K562 (cell line): ENCODE data around the gene ARL13A. TPM values are rescaled to one million over a fixed set of nuclear protein-coding genes. Genes with fewer than 3 reads are reported as not detected.

Experiments
- ATAC-seq: fragments of 200-7000 bp; cut with Tn5 transposase; 3 replicates; pipeline ENCODE4 v1.9.1; 2020; ENCODE audit warnings: moderate library complexity
- BruUV-seq: library from RNA; stranded (reverse); fragments of 400-500 nt; replicated peaks from 2 replicates; lab custom pipeline; 2021; lab: Mats Ljungman, UMichigan
- CTCF ChIA-PET: fragments of 300-600 bp; formaldehyde crosslinking; extraction: SDS; loops from one replicate; lab custom pipeline; 2021; ENCODE audit warnings: low intra/inter-chr PET ratio; lab: Yijun Ruan, JAX
- POLR2A ChIA-PET: fragments of 300-600, 350-650 bp; sonication (Branson Sonifier 250); formaldehyde crosslinking; extraction: SDS; loops from one replicate; lab custom pipeline; 2021; ENCODE audit warnings: antibody characterized with exemption, inconsistent platforms; lab: Yijun Ruan, JAX
- DNase-seq, 4 experiments: peaks; one replicate each; pipeline versions ENCODE4 v3.0.0 to v3.0.0-alpha.2; 2011 to 2018; ENCODE audit warnings: low spot score in 3 of 4, mixed read lengths in 3 of 4; ENCODE audit errors: extremely low read depth in 1 of 4
- FAIRE-seq: peaks from 2 replicates; lab custom pipeline; 2011; peaks lifted over from hg19 to GRCh38; lab: Jason Lieb, UNC
- H2AFZ ChIP-seq: 2 replicates; pipeline ENCODE4 v1.6.0; 2011; ENCODE audit warnings: low read depth, low read length, control low read depth, inconsistent platforms
- H3K27ac ChIP-seq: fragments of 200-600 bp; 3 replicates; pipeline ENCODE4 v1.8.0; 2011; ENCODE audit warnings: low read depth, mild to moderate bottlenecking, control low read depth, inconsistent platforms, low read length, moderate library complexity, mixed read lengths; ENCODE audit errors: extremely low read depth
- H3K27me3 ChIP-seq, 2 experiments: fragments of 300-600 bp in 1 of 2; 2 replicates in 1 of 2; 3 replicates in 1 of 2; pipeline versions ENCODE4 v1.6.0 to v1.8.0; 2011; ENCODE audit warnings: inconsistent platforms in 2 of 2, low read length in 2 of 2, mild to moderate bottlenecking in 1 of 2, mixed read lengths in 1 of 2, moderate library complexity in 1 of 2; ENCODE audit not compliant: control insufficient read depth in 2 of 2, insufficient read depth in 2 of 2
- H3K36me3 ChIP-seq: fragments of 300-600 bp; 3 replicates; pipeline ENCODE4 v1.8.0; 2011; ENCODE audit warnings: mild to moderate bottlenecking, low read length, inconsistent platforms; ENCODE audit not compliant: control insufficient read depth, insufficient read depth
- H3K4me1 ChIP-seq, 2 experiments: fragments of 200-600 bp in 1 of 2; replicated peaks in 1 of 2; 2 replicates in 1 of 2; 3 replicates in 1 of 2; pipeline versions ENCODE4 v1.5.1 to v1.8.0; 2011; ENCODE audit warnings: inconsistent platforms in 2 of 2, low read length in 2 of 2, mild to moderate bottlenecking in 1 of 2, mixed read lengths in 1 of 2, moderate library complexity in 1 of 2; ENCODE audit not compliant: control insufficient read depth in 2 of 2, insufficient read depth in 2 of 2
- H3K4me2 ChIP-seq: 2 replicates; pipeline ENCODE4 v1.6.1; 2011; ENCODE audit warnings: low read length, control low read depth, inconsistent platforms, mixed read lengths; ENCODE audit not compliant: insufficient read depth
- H3K4me3 ChIP-seq: fragments of 200-600 bp; sonication (generic), shearing (Covaris generic); 2 replicates; pipeline ENCODE4 v1.5.1; 2016; ENCODE audit warnings: control low read depth, inconsistent platforms
- H3K79me2 ChIP-seq: fragments of 200-600 bp; 3 replicates; pipeline ENCODE4 v1.8.0; 2011; ENCODE audit warnings: low read length, inconsistent platforms; ENCODE audit not compliant: control insufficient read depth, insufficient read depth
- H3K9ac ChIP-seq, 2 experiments: 2 replicates each; pipeline versions ENCODE4 v1.6.0 to v1.6.1; 2011; ENCODE audit warnings: low read depth in 2 of 2, low read length in 2 of 2, control low read depth in 1 of 2, inconsistent platforms in 1 of 2, mild to moderate bottlenecking in 1 of 2, mixed read lengths in 1 of 2; ENCODE audit not compliant: insufficient read depth in 1 of 2
- H3K9me1 ChIP-seq: one replicate; pipeline ENCODE4 v1.6.0; 2011; ENCODE audit warnings: inconsistent platforms, mild to moderate bottlenecking, low read length, moderate library complexity; ENCODE audit not compliant: control insufficient read depth, insufficient read depth
- H3K9me3 ChIP-seq: replicated peaks from 2 replicates; pipeline ENCODE4 v1.5.1; 2011; ENCODE audit warnings: low read depth, low read length, inconsistent platforms; ENCODE audit not compliant: control insufficient read depth, insufficient read depth
- H4K20me1 ChIP-seq: replicated peaks from 2 replicates; pipeline ENCODE4 v1.6.1; 2011; ENCODE audit warnings: low read length, inconsistent platforms, mixed read lengths; ENCODE audit not compliant: control insufficient read depth, insufficient read depth
- ARID2 ChIP-seq: fragments of 450-650 bp; IDR thresholded peaks from 2 replicates; pipeline ENCODE4 v1.6.1; 2017; ENCODE audit warnings: antibody characterized with exemption, mild to moderate bottlenecking
- BCOR ChIP-seq: fragments of 450-650 bp; IDR thresholded peaks from 2 replicates; pipeline ENCODE4 v1.6.1; 2016
- EGR1 ChIP-seq: fragments of 450-650 bp; conservative IDR thresholded peaks from 2 replicates; pipeline ENCODE4 v1.6.1; 2017; ENCODE audit warnings: mild to moderate bottlenecking
- GATA2 ChIP-seq: sonication (generic); formaldehyde crosslinking; IDR thresholded peaks from 2 replicates; pipeline ENCODE4 v1.4.0; 2020; ENCODE audit warnings: mild to moderate bottlenecking, missing genetic modification reagents
- KAT7 ChIP-seq: sonication (generic); formaldehyde crosslinking; IDR thresholded peaks from 2 replicates; pipeline ENCODE4 v1.8.0; 2022; ENCODE audit warnings: missing genetic modification reagents, mild to moderate bottlenecking, borderline replicate concordance
- MTA2 ChIP-seq: fragments of 450-650 bp; IDR thresholded peaks from 2 replicates; pipeline ENCODE4 v1.6.1; 2016; ENCODE audit warnings: low read depth
- MYBL2 ChIP-seq, 2 experiments: fragments of 450-650 bp in 1 of 2; sonication (generic) in 1 of 2; formaldehyde crosslinking in 1 of 2; IDR thresholded peaks; 2 replicates each; pipeline versions ENCODE4 v1.6.1 to v1.8.1; 2017 to 2022; ENCODE audit warnings: borderline replicate concordance in 1 of 2, inconsistent platforms in 1 of 2, low read depth in 1 of 2, mild to moderate bottlenecking in 1 of 2, missing genetic modification reagents in 1 of 2, moderate library complexity in 1 of 2
- MYC ChIP-seq, 2 experiments: fragments of 250-450 bp in 1 of 2; sonication (Bioruptor Pico) in 1 of 2; IDR thresholded peaks; 2 replicates each; pipeline versions ENCODE4 v1.5.1 to v1.6.1; 2012 to 2021; ENCODE audit warnings: low read depth in 2 of 2, borderline replicate concordance in 1 of 2, improper control_type of control experiment in 1 of 2, low read length in 1 of 2, mild to moderate bottlenecking in 1 of 2, moderate library complexity in 1 of 2
- SIN3B ChIP-seq: fragments of 450-650 bp; IDR thresholded peaks from 2 replicates; pipeline ENCODE4 v1.6.1; 2017; ENCODE audit warnings: low read depth, mild to moderate bottlenecking, moderate library complexity
- SLC30A9 ChIP-seq: fragments of 250-450 bp; sonication (Bioruptor Pico); IDR thresholded peaks from 2 replicates; pipeline ENCODE4 v1.8.0; 2022; ENCODE audit warnings: mild to moderate bottlenecking, moderate library complexity
- TAF7 ChIP-seq: fragments of 450-650 bp; IDR thresholded peaks from 2 replicates; pipeline ENCODE4 v1.6.1; 2016; ENCODE audit warnings: missing genetic modification characterization, missing compliant biosample characterization
- XRCC4 ChIP-seq: IDR thresholded peaks from one replicate; pipeline ENCODE4 v1.6.1; 2011; ENCODE audit not compliant: insufficient read depth, insufficient read length; ENCODE audit errors: extremely low read depth
- ZNF717 ChIP-seq: fragments of 250-450 bp; sonication (Bioruptor Pico); IDR thresholded peaks from 2 replicates; pipeline ENCODE4 v1.5.0; 2021
- WGBS: fragments of 100-300 bp; shearing (Covaris generic); methylation state at CpG from one replicate; pipeline ENCODE4 v1.1.6; 2016; ENCODE audit warnings: low coverage, mixed read lengths; ENCODE audit not compliant: insufficient coverage; ENCODE audit errors: missing lambda C conversion rate; 5-methylcytosine and 5-hydroxymethylcytosine counted together
- in situ Hi-C: fragments of 300-500 bp; cut with MboI; formaldehyde crosslinking; loops from 4 replicates; pipeline ENCODE4 v1.15.0; 2018; ENCODE audit warnings: inconsistent platforms, mixed read lengths
- intact Hi-C: fragments of 100-400 bp; cut with micrococcal nuclease; formaldehyde crosslinking; loops from 2 replicates; pipeline ENCODE4 v1.14.2; 2022
- polyA plus RNA-seq, 8 experiments: library from polyadenylated mRNA; depleted of rRNA in 4 of 8; stranded (reverse) in 5 of 8; unstranded in 3 of 8; fragments of >200 nt; fragmentation: Nextera tagmentation in 2 of 8; fragmentation: Illumina TruSeq in 1 of 8; extraction: Ambion mirVana in 2 of 8; extraction: Trizol in 1 of 8; gene quantifications; 2 replicates each; pipeline versions ENCODE4 v1.2.1 to v1.2.3, GENCODE V29; 2011 to 2014; ENCODE audit warnings: inconsistent platforms in 1 of 8, missing spikeins in 1 of 8
- total RNA-seq, 7 experiments: library from RNA; depleted of rRNA in 6 of 7; stranded (reverse); fragments of >200 nt in 6 of 7; fragmentation: Illumina TruSeq in 2 of 7; extraction: Trizol in 2 of 7; gene quantifications; 2 replicates each; pipeline versions ENCODE4 v1.2.1 to v1.2.3, GENCODE V29; 2011 to 2021; ENCODE audit warnings: low replicate concordance in 1 of 7

Gene ARL13A
- total and polyA plus RNA-seq, 9 of the 15 experiments (the other 6 are each of a cell fraction or from before 2014, with no cell fraction given), result not detected

GRCh38 chrX:100976211-100976610 is 6.7 kb downstream of the ARL13A start:
- no peak for FAIRE-seq
- no peaks in the 10 kb centered on the region for H4K20me1 ChIP-seq
- DNase-seq, result no peak
- in situ Hi-C loops, result no loop called here
- H3K9ac ChIP-seq, result no peak overlapping the region
- intact Hi-C loops, result no loop called here
- no peak for ATAC-seq
- H3K9me3 ChIP-seq, result no peaks in the 10 kb centered on the region
- H3K4me2 ChIP-seq, result no peak overlapping the region
- no peak overlapping the region for H2AFZ ChIP-seq
- ChIA-PET CTCF (no interaction called here), POLR2A (no interaction called here)
- no peaks in the 10 kb centered on the region for H3K36me3 ChIP-seq
- H3K79me2 ChIP-seq, result no peaks in the 10 kb centered on the region
- no peak overlapping the region for H3K27ac ChIP-seq
- no peaks in the 10 kb centered on the region for H3K9me1 ChIP-seq
- H3K27me3 ChIP-seq, result no peaks in the 10 kb centered on the region
- H3K4me3 ChIP-seq, result no peak overlapping the region
- no peaks in the 10 kb centered on the region for H3K4me1 ChIP-seq
- TF ChIP-seq ARID2 (no peak), ZNF717 (CRISPR knock-in tag) (no peak), SLC30A9 (CRISPR knock-in tag) (no peak), SIN3B (no peak), XRCC4 (no peak), MYC (IDR thresholded peaks at IDR 0.05; ENCODE audit: low read depth, low read length) (no peak), MYC (CRISPR knock-in tag; IDR thresholded peaks at IDR 0.05; ENCODE audit: borderline replicate concordance, low read depth) (no peak), EGR1 (no peak), GATA2 (no peak), MYBL2 (IDR thresholded peaks at IDR 0.05; ENCODE audit: low read depth) (no peak), MYBL2 (CRISPR knock-in tag; IDR thresholded peaks at IDR 0.05; ENCODE audit: borderline replicate concordance) (no peak), BCOR (no peak), MTA2 (no peak), KAT7 (CRISPR knock-in tag) (no peak), TAF7 (tag) (no peak)
- TF ChIP-seq, all 486 proteins: peak for 0
- 10% methylated on average over 1 of the region's 1 CpG for WGBS
- no TSS peak for BruUV-seq
